ENCODE measurements around the gene GDPD3. TPM values are rescaled to one million over a fixed set of nuclear protein-coding genes. Genes with fewer than 3 reads are reported as not detected.

The GDPD3 gene
- total and polyA plus RNA-seq, 2 of the 13 experiments (the other 11 are each of a cell fraction or from before 2014, with no cell fraction given) = 18.7 to 20.6 TPM

DNA sequence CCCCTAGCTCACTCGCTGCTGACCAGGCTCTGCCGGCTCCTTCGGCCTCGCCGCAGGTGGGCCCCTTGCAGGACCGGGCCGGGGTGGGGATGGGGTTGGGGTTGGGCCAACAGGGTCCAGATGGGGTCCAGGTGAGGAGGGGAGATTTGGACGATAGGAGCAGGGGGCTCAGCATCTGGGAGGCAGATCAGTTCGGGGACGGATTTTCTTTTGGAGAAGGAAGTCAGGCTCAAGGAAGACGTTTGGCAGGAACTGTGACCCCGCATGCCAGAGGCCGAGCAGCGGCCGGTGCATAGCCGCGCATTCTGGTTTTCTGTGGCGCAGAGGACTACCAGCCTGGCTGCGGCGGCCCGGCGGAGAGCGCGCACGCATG lies 48.6 kb downstream of the GDPD3 start:
- Histone ChIP-seq H3K27me3 (ENCODE audit: control insufficient read depth in 1 of 2, insufficient read depth in 2 of 2, low read length in 2 of 2) (peaks cover 0 to 2% of the 10 kb centered on the region in 2 experiments; a peak in 1 of 5 replicates), H3K36me3 (replicated peaks in 1 of 2; ENCODE audit: control insufficient read depth in 1 of 2, insufficient read depth in 2 of 2, low read length in 2 of 2) (peaks cover 25 to 34% of the 10 kb centered on the region in 2 experiments), H3K9ac (ENCODE audit: insufficient read depth, low read depth, low read length) (peak overlapping the region; percentile 87), H3K79me2 (ENCODE audit: insufficient read depth, low read length) (peaks cover 59% of the 10 kb centered on the region), H3K4me2 (ENCODE audit: low read depth, low read length) (peak overlapping the region; percentile 95), H3K9me3 (ENCODE audit: low read length) (no peaks in the 10 kb centered on the region), H3K4me1 (ENCODE audit: insufficient read depth, low read length) (peaks cover 41% of the 10 kb centered on the region), H4K20me1 (ENCODE audit: insufficient read depth, low read length) (peaks cover 42% of the 10 kb centered on the region), H3K27ac (ENCODE audit: extremely low read length, insufficient read depth, low read length) (peak overlapping the region; percentile 95), H2AFZ (ENCODE audit: low read length) (no peak overlapping the region), H3K4me3 (replicated peaks in 1 of 3; ENCODE audit: insufficient read depth in 1 of 3, low read depth in 2 of 3, low read length in 3 of 3) (peak overlapping the region; percentile 68 to 100 (median 76))
- 1% methylated on average over 11 of the region's 25 CpGs for WGBS (ENCODE audit: low lambda C conversion rate)
- BruUV-seq (replicated peaks) = no TSS peak
- in situ Hi-C loops (cut with HindIII; ENCODE audit: extremely low pct_ligation_motif_present, low pct_unique_long_range_greater_than_20kb) (no loop called here), intact Hi-C loops (cut with micrococcal nuclease; ENCODE audit: unreplicated experiment) (loop anchor here (5.0 kb wide), 1 partner anchor 683 kb away; the partner anchor contains the start of gene PHKG2)
- CTCF ChIA-PET (ENCODE audit: low intra/inter-chr PET ratio, low total read pairs) = interaction anchor here (1.2 kb wide), 1 partner anchor 28 kb away, joined by 3 read pairs; no protein-coding TSS in a partner anchor
- POLR2A ChIA-PET = interaction anchor here (1.0 to 9.1 kb wide), 26 partner anchors 10 to 594 kb away, joined by 3 to 120 read pairs (median 8); partner anchors contain the start of genes ASPHD1, CDIPT, FBRS and KIF22
- no peak for FAIRE-seq
- peak; percentile 5; the same call in 2 of the 3 replicates for ATAC-seq
- DNase-seq (ENCODE audit: low spot score) = no peak
- TF ChIP-seq, protein P1, sequence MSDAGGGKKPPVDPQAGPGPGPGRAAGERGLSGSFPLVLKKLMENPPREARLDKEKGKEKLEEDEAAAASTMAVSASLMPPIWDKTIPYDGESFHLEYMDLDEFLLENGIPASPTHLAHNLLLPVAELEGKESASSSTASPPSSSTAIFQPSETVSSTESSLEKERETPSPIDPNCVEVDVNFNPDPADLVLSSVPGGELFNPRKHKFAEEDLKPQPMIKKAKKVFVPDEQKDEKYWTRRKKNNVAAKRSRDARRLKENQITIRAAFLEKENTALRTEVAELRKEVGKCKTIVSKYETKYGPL (CRISPR knock-in tag; IDR thresholded peaks at IDR 0.05) = 0 out of 2 replicates have a peak, but pooled peaks have one; percentile 12
- 0 out of 2 replicates have a peak, but pooled peaks have one; percentile 24 for TF ChIP-seq FUBP1 (CRISPR knock-in tag; IDR thresholded peaks at IDR 0.05; ENCODE audit: borderline replicate concordance)
- TF ChIP-seq ZNF737 (CRISPR knock-in tag; IDR thresholded peaks at IDR 0.05; ENCODE audit: borderline replicate concordance) = no peak
- TF ChIP-seq ATF5 (CRISPR knock-in tag; IDR thresholded peaks at IDR 0.05; ENCODE audit: low read depth) = 0 out of 2 replicates have a peak, but pooled peaks have one; percentile 13
- 0 out of 2 replicates have a peak, but pooled peaks have one; percentile 28 for TF ChIP-seq BRCA1 (CRISPR knock-in tag; IDR thresholded peaks at IDR 0.05)
- no peak; the same call in 1 of the 2 replicates for TF ChIP-seq ZNF484 (CRISPR knock-in tag; IDR thresholded peaks at IDR 0.05; ENCODE audit: borderline replicate concordance, low read depth)
- 0 out of 2 replicates have a peak, but pooled peaks have one; percentile 86 for TF ChIP-seq ZNF354B (CRISPR knock-in tag; IDR thresholded peaks at IDR 0.05)
- no peak for TF ChIP-seq ZNF446 (CRISPR knock-in tag; IDR thresholded peaks at IDR 0.05)
- no peak for TF ChIP-seq RBM39 (IDR thresholded peaks at IDR 0.05; ENCODE audit: low read depth, low read length, poor library complexity, severe bottlenecking)
- TF ChIP-seq ZNF180 (CRISPR knock-in tag; IDR thresholded peaks at IDR 0.05; ENCODE audit: borderline replicate concordance, low read depth) = 0 out of 2 replicates have a peak, but pooled peaks have one; percentile 59
- no peak for TF ChIP-seq ZNF83 (CRISPR knock-in tag; IDR thresholded peaks at IDR 0.05; ENCODE audit: borderline replicate concordance)
- TF ChIP-seq, protein P2, sequence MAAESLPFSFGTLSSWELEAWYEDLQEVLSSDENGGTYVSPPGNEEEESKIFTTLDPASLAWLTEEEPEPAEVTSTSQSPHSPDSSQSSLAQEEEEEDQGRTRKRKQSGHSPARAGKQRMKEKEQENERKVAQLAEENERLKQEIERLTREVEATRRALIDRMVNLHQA (CRISPR knock-in tag; IDR thresholded peaks at IDR 0.05) = no peak
- TF ChIP-seq CEBPZ (IDR thresholded peaks at IDR 0.05; ENCODE audit: low read length) = no peak
- 0 out of 2 replicates have a peak, but pooled peaks have one; percentile 8 for TF ChIP-seq SATB2 (CRISPR knock-in tag; IDR thresholded peaks at IDR 0.05)
- TF ChIP-seq NAIF1 (CRISPR knock-in tag; IDR thresholded peaks at IDR 0.05; ENCODE audit: borderline replicate concordance) = peak; percentile 8; the same call in 1 of the 2 replicates
- no peak for TF ChIP-seq FOXO1 (CRISPR knock-in tag; IDR thresholded peaks at IDR 0.05)

Measured in HepG2 (cell line).